Esophagus muscularis mucosa (tissue), 4 donors: ENCODE measurements around the gene PRICKLE1.

Source experiments
- CTCF ChIP-seq, 3 experiments: fragments of 200-600 bp in 2 of 3; fragments of 450-650 bp in 1 of 3; sonication (generic) in 2 of 3; IDR thresholded peaks; one replicate each; pipeline ENCODE4 v1.5.1; 2017 to 2019; ENCODE audit warnings: antibody characterized with exemption in 3 of 3, mild to moderate bottlenecking in 2 of 3, moderate library complexity in 1 of 3
- EP300 ChIP-seq: sonication (generic); formaldehyde crosslinking; IDR thresholded peaks from one replicate; pipeline ENCODE4 v1.6.1; 2017; ENCODE audit warnings: antibody characterized with exemption
- POLR2A ChIP-seq: fragments of 450-650 bp; IDR thresholded peaks from one replicate; pipeline ENCODE4 v1.6.1; 2017; ENCODE audit warnings: antibody characterized with exemption, moderate library complexity, mild to moderate bottlenecking, low read depth
- POLR2AphosphoS5 ChIP-seq, 2 donors: sonication (generic); formaldehyde crosslinking; IDR thresholded peaks; one replicate each; pipeline ENCODE4 v1.6.1; 2017; ENCODE audit warnings: antibody characterized with exemption in 2 of 2

- TF ChIP-seq POLR2A (no peak), POLR2AphosphoS5 (IDR thresholded peaks at IDR 0.05) (no peak), CTCF (IDR thresholded peaks at IDR 0.05) (no peak), EP300 (no peak)
These were observed 22.2 kb upstream of the PRICKLE1 start for GRCh38 chr12:42611571-42612230.
